ENCODE data around the gene SREBF2. TPM values are rescaled to one million over a fixed set of nuclear protein-coding genes. Genes with fewer than 3 reads are reported as not detected.

The SREBF2 gene
- total RNA-seq: 82.1 and 123 TPM in 2 replicates

DNA sequence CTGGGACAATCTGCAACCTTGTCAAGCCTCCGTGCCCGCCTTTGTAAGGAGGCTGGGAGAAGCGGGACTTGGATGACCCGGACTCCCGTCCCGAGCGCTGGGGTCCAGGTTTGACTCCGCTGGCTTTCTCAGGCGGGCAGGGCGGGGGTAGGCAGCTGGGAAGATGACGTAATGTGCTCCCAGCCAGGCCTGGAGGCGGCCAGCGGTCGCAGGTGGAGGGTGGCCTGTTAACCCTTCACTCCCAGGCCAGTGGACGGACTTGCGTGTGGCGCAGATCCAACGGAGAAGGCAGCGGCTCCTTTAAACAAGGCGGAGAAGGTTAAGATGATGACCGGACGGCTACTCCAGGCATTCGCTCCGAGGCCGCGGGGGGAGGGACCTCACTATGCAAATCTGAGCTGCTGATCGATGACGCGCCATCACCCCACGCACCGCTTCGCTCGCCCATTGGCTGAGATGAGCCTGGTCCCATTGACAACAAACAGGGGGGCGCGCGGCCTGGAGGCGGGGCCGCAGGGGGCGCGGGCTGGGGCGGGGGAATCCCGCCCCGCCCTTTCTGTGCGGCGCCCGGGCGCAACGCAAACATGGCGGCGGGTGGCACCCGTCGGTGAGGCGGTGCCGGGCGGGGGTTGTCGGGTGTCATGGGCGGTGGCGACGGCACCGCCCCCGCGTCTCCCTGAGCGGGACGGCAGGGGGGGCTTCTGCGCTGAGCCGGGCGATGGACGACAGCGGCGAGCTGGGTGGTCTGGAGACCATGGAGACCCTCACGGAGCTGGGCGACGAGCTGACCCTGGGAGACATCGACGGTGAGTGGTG is at the start of gene SREBF2:
Gene SREBF2 (plus strand): TSS at position 553 of the 816 bp plus-strand sequence. CDS start 166 bp downstream, at position 719.

DNA sequence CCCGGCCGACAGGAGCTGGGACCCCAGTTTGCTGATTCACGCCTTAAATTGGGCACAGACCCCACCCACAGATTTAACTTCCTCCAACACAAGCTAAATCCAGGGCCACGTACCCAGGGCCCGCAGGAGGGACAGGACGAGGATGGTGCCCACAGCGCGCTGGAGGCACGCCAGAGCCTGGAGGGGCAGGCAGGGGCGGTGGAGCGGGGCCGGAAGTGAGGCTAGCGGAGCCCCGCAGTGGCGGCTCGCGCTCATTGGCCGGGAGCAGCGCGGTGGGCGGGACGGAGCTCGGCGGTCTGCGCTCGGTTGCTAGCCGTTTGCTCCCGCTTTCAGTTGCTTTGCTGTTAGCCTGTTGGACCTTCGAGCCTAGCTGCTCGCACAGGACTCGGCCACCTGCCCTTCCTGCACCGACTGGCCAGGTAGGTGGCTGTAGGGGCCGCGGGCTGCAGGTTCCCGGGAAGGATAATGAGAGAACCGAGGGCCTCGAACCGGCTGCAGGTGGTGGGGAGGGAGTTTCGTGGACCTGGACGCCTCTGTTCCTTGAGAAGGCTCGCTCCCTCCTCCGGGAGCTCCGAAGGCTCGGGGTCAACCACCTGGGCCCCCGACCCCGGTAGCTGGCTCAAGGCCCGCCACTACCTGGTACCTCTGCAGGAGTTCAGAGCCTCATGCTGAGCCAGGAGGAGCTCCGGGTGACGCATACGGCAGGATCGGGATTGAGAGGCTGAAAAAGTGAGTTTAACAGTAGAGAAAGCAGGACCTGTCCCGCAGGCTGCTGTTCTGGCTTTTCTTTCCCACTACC is 32.4 kb upstream of the SREBF2 start, which contains the start of gene CCDC134:
Gene CCDC134 (plus strand): TSS at position 332 of the 799 bp plus-strand sequence. CDS start 8,212 bp downstream, outside the sequence.

DNA sequence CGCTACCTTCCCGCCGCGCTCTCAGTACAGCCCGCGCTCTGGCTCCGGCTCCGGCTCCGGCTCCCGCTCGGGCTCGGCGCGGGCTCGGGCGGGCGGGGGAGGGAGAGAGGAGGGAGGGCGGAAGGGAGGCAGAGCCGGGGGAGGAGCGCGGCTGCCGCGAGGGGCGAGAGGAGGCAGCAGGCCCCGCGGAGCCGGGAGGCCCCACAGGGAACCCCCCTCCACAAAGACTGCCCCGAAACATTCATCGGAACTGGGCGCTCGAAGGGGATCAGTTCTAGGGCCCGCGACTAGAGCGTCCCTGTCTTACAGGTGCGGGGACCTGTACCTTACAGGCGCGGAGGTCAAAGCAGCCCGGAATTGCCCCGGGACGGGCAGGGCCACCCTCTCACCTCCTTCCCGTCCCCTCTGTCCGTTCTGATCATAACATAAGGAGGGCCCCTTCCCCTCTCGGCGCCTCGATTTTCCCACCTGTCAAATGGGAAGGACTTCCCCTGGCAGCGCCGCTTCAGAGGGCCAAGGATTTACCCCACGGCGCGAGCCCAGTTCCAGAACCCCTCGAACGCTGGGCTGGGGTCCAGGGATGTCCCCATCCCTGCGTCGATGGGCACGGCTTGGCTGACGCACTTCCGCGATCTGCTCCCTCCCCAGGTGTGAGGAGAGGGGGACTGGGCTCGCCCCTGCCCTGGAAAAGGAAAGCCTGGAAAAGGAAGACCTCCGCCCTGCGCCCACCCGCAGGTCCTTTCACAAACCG is 82.3 kb downstream of the SREBF2 start, which contains the start of gene SHISA8:
Gene SHISA8 (minus strand): TSS at position 40 of the 751 bp plus-strand sequence. CDS start 407 bp downstream, outside the sequence.

DNA sequence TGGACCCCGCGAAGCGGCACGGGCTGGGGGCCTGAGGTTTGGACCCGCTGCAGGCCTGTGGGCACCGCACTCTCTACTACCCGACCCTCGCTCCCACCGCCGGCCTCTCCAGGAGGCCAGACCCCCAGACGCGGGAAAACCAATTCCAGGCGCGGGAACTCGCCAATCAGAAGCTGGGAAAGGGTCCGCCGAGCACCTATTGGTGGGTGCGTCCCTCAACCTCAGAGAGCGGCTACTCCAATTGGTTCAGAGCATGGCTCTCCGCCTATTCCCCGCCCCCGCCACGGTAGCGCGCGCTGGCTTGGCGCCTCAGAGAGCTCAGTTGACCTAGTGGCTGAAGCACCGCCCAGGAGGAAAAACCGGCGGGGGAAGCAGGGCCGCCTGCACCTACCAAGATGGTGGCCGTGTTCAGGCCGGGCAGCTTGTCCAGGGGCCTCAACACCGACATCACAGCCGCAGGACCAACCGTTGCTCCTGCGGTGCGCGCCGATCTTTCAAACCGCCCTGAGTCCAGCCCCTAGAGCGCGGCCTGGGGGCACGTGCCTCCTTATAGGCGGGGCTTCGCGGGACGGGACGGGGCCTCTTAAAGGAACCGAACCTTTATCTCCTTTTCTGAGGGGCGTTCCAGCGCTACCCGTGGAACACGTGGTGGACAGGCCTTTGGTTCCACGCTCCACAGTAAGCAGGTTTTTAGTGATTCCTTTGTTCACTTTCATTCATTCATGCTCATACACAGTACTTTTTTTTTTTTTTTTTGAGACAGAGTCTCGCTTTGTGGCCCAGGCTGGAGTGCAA is 113.9 kb downstream of the SREBF2 start, which contains the start of gene CENPM:
Gene CENPM (minus strand): TSS at position 524 of the 795 bp plus-strand sequence. CDS start 76 bp downstream, at position 448.

DNA sequence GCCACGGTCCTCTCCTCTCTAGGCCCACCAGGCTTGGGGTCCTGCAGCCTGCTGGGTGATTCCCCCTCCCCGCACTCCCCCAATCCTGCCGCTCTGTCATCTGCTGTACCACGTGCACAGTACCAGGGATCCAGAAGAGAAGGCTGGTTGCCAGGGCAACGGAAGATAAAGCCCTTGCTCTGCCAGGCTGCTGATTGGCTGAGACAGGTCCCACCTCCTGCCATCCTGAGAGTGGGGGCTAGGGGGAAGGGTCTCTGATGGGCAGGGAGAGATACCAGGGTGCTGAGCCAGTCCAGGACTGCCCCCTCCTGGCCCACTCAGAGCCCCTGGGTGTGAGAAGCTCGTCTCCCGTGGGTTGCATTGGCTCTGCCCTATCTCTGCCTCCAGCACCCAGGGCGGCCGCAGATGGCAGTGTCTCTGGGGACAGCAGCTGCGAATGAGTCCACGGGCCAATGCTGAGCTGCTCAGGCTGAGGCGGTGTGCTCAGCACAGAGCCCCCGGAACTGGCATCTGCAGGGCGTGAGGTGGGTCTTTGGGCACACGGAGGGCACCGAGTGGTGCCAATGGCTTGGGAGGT is 119.1 kb downstream of the SREBF2 start, which contains the start of gene SMIM45:
Gene SMIM45 (plus strand): TSS at position 253 of the 577 bp plus-strand sequence.

Other genes starting within 250 kb of the SREBF2 start
- 23.5 and 25.9 TPM in 2 replicates for gene PMM1, start 243.3 kb upstream of the SREBF2 start, total RNA-seq
- gene DESI1, start 212.1 kb upstream of the SREBF2 start, total RNA-seq: 20.8 and 23.9 TPM in 2 replicates
- gene XRCC6, start 211.8 kb upstream of the SREBF2 start, total RNA-seq: 249 and 253 TPM in 2 replicates
- 66.7 and 76.8 TPM in 2 replicates for gene SNU13, start 144.2 kb upstream of the SREBF2 start, total RNA-seq
- gene MEI1, start 133.6 kb upstream of the SREBF2 start, total RNA-seq: 0.20 and 0.26 TPM in 2 replicates
- gene CCDC134, start 32.4 kb upstream of the SREBF2 start, total RNA-seq: 8.0 and 8.1 TPM in 2 replicates
- not detected in 2 replicates for gene SHISA8, start 82.0 kb downstream of the SREBF2 start, total RNA-seq
- not detected in 2 replicates for gene TNFRSF13C, start 93.7 kb downstream of the SREBF2 start, total RNA-seq
- 3.9 and 6.8 TPM in 2 replicates for gene CENPM, start 114.0 kb downstream of the SREBF2 start, total RNA-seq
- gene SEPTIN3, start 136.3 kb downstream of the SREBF2 start, total RNA-seq: 0.07 and 0.30 TPM in 2 replicates
- 0.52 and 0.73 TPM in 2 replicates for gene WBP2NL, start 165.7 kb downstream of the SREBF2 start, total RNA-seq
- gene NAGA, start 237.7 kb downstream of the SREBF2 start, total RNA-seq: 51.0 and 56.8 TPM in 2 replicates
- gene PHETA2, start 241.1 kb downstream of the SREBF2 start, total RNA-seq: 27.2 and 30.9 TPM in 2 replicates
- gene SMDT1, start 246.6 kb downstream of the SREBF2 start, total RNA-seq: 5.5 and 10.5 TPM in 2 replicates

All from smooth muscle cell of the pulmonary artery (primary cell).